GM12878 (cell line): ENCODE measurements around the gene PEX16. TPM values are rescaled to one million over a fixed set of nuclear protein-coding genes. Genes with fewer than 3 reads are reported as not detected.

Experiments used
- ATAC-seq: fragments of 200-7000 bp; cut with Tn5 transposase; 3 replicates; pipeline ENCODE4 v1.9.1; 2020; ENCODE audit warnings: mild to moderate bottlenecking, moderate library complexity
- BruUV-seq: library from RNA; stranded (reverse); fragments of 400-500 nt; replicated peaks from 2 replicates; lab custom pipeline; 2021; lab: Mats Ljungman, UMichigan
- CTCF ChIA-PET: fragments of 300-600 bp; sonication (Branson Sonifier 250); formaldehyde crosslinking; extraction: SDS; loops from one replicate; lab custom pipeline; 2021; ENCODE audit warnings: inconsistent platforms; lab: Yijun Ruan, JAX
- POLR2A ChIA-PET: fragments of 350-600 bp; formaldehyde crosslinking; extraction: SDS; loops from one replicate; lab custom pipeline; 2021; ENCODE audit warnings: inconsistent platforms; lab: Charles Lee
- RAD21 ChIA-PET: fragments of 300-600 bp; sonication (Branson Sonifier 250); formaldehyde crosslinking; loops from one replicate; lab custom pipeline; 2023; ENCODE audit warnings: antibody characterized with exemption; ENCODE audit not compliant: unreplicated experiment; lab: Charles Lee
- SMC1A ChIA-PET: fragments of 300-600 bp; sonication (Branson Sonifier 250); formaldehyde crosslinking; loops from one replicate; lab custom pipeline; 2023; ENCODE audit not compliant: unreplicated experiment, uncharacterized antibody; lab: Charles Lee
- DNase-seq: peaks from one replicate; pipeline ENCODE4 v3.0.0-alpha.2; 2011; ENCODE audit warnings: low read depth, low spot score
- FAIRE-seq: peaks from 3 replicates; lab custom pipeline; 2011; peaks lifted over from hg19 to GRCh38; lab: Jason Lieb, UNC
- H2AFZ ChIP-seq: 2 replicates; pipeline ENCODE4 v1.6.0; 2011; ENCODE audit warnings: low read depth, low read length, control low read depth; ENCODE audit not compliant: control insufficient read depth
- H3K27ac ChIP-seq: 2 replicates; pipeline ENCODE4 v1.5.1; 2011; ENCODE audit warnings: control low read depth; ENCODE audit not compliant: control insufficient read depth, insufficient read depth
- H3K27me3 ChIP-seq, 2 experiments: replicated peaks in 1 of 2; 2 replicates each; pipeline versions ENCODE4 v1.6.0 to v1.6.1; 2011; ENCODE audit warnings: low read length in 1 of 2; ENCODE audit not compliant: control insufficient read depth in 2 of 2, insufficient read depth in 2 of 2
- H3K36me3 ChIP-seq, 2 experiments: 2 replicates each; pipeline ENCODE4 v1.5.1; 2011; ENCODE audit warnings: low read length in 1 of 2; ENCODE audit not compliant: control insufficient read depth in 2 of 2, insufficient read depth in 2 of 2
- H3K4me1 ChIP-seq: 2 replicates; pipeline ENCODE4 v1.6.1; 2011; ENCODE audit warnings: mild to moderate bottlenecking, low read length, moderate library complexity, mixed read lengths; ENCODE audit not compliant: control insufficient read depth, insufficient read depth
- H3K4me2 ChIP-seq: 2 replicates; pipeline ENCODE4 v1.6.0; 2011; ENCODE audit warnings: control low read depth; ENCODE audit not compliant: control insufficient read depth, insufficient read depth
- H3K4me3 ChIP-seq: fragments of 200-600 bp; sonication (generic); 2 replicates; pipeline ENCODE4 v1.5.1; 2016
- H3K79me2 ChIP-seq: 2 replicates; pipeline ENCODE4 v1.6.0; 2011; ENCODE audit warnings: low read length; ENCODE audit not compliant: control insufficient read depth, insufficient read depth
- H3K9ac ChIP-seq: 2 replicates; pipeline ENCODE4 v1.8.0; 2011; ENCODE audit warnings: low read length, control low read depth, mixed read lengths; ENCODE audit not compliant: control insufficient read depth, insufficient read depth
- H3K9me3 ChIP-seq: replicated peaks from 3 replicates; pipeline ENCODE4 v1.5.1; 2011; ENCODE audit warnings: mild to moderate bottlenecking, low read length; ENCODE audit not compliant: control insufficient read depth, insufficient read depth
- H4K20me1 ChIP-seq: 2 replicates; pipeline ENCODE4 v1.6.0; 2011; ENCODE audit not compliant: control insufficient read depth, insufficient read depth
- GABPA ChIP-seq: IDR thresholded peaks from 2 replicates; pipeline ENCODE4 v1.6.1; 2014; ENCODE audit warnings: antibody characterized with exemption, low read depth, mild to moderate bottlenecking, inconsistent platforms
- LARP7 ChIP-seq: fragments of 450-650 bp; IDR thresholded peaks from 2 replicates; pipeline ENCODE4 v1.6.1; 2017; ENCODE audit warnings: mild to moderate bottlenecking
- NFYB ChIP-seq: IDR thresholded peaks from 2 replicates; pipeline ENCODE4 v1.6.1; 2011; ENCODE audit warnings: low read depth, mild to moderate bottlenecking, low read length, improper control_type of control experiment, moderate library complexity; ENCODE audit not compliant: insufficient read depth
- NR2C2 ChIP-seq: IDR thresholded peaks from 2 replicates; pipeline ENCODE4 v1.6.1; 2011; ENCODE audit warnings: borderline replicate concordance, low read depth; ENCODE audit not compliant: control insufficient read depth, insufficient read length
- NR2F1 ChIP-seq: fragments of 450-650 bp; conservative IDR thresholded peaks from 2 replicates; pipeline ENCODE4 v1.6.1; 2017; ENCODE audit warnings: mild to moderate bottlenecking
- SUPT20H ChIP-seq: IDR thresholded peaks from 2 replicates; pipeline ENCODE4 v1.6.1; 2011; ENCODE audit warnings: low read depth, mild to moderate bottlenecking, low read length, moderate library complexity, borderline replicate concordance; ENCODE audit not compliant: control insufficient read depth
- SUZ12 ChIP-seq: fragments of 200-600 bp; sonication (generic); IDR thresholded peaks from one replicate; pipeline ENCODE4 v1.6.1; 2018; ENCODE audit warnings: antibody characterized with exemption, mild to moderate bottlenecking; ENCODE audit not compliant: unreplicated experiment
- TAF1 ChIP-seq: IDR thresholded peaks from 2 replicates; pipeline ENCODE4 v1.6.1; 2011; ENCODE audit warnings: mild to moderate bottlenecking, low read depth, low read length, borderline replicate concordance
- TCF12 ChIP-seq: IDR thresholded peaks from 2 replicates; pipeline ENCODE4 v1.6.1; 2011; ENCODE audit warnings: low read depth, mild to moderate bottlenecking, low read length
- TCF7 ChIP-seq: IDR thresholded peaks from 2 replicates; pipeline ENCODE4 v1.6.1; 2014; ENCODE audit warnings: antibody characterized with exemption, borderline replicate concordance
- WGBS: methylation state at CpG from one replicate; pipeline ENCODE4 v1.1.6; 2016; ENCODE audit warnings: low lambda C conversion rate; ENCODE audit not compliant: insufficient replicate concordance, insufficient coverage; ENCODE audit errors: missing lambda C conversion rate; 5-methylcytosine and 5-hydroxymethylcytosine counted together
- in situ Hi-C: fragments of 300-500 bp; cut with MboI; formaldehyde crosslinking; loops from 9 replicates; pipeline ENCODE4 v1.14.3; 2018; ENCODE audit warnings: mixed read lengths
- intact Hi-C: fragments of 100-400 bp; cut with micrococcal nuclease; formaldehyde crosslinking; loops from one replicate; pipeline ENCODE4 v1.14.2; 2022; ENCODE audit not compliant: unreplicated experiment
- polyA plus RNA-seq, 11 experiments: library from polyadenylated mRNA; depleted of rRNA in 4 of 11; unstranded in 6 of 11; stranded (reverse) in 5 of 11; fragments of >200 nt; fragmentation: Nextera tagmentation in 4 of 11; fragmentation: Illumina TruSeq in 1 of 11; extraction: Ambion mirVana in 4 of 11; extraction: Trizol in 1 of 11; gene quantifications; 1 replicate in 1 of 11; 2 replicates in 10 of 11; pipeline versions ENCODE4 v1.2.1 to v1.2.3, GENCODE V29; 2011 to 2016; ENCODE audit warnings: inconsistent platforms in 2 of 11, missing spikeins in 2 of 11, low read depth in 1 of 11
- total RNA-seq, 4 experiments: library from RNA; depleted of rRNA in 3 of 4; stranded (reverse); fragments of >200 nt in 3 of 4; fragmentation: Illumina TruSeq in 1 of 4; extraction: Trizol in 1 of 4; gene quantifications; 2 replicates each; pipeline versions ENCODE4 v1.2.1 to v1.2.3, GENCODE V29; 2013 to 2021
- TF ChIP-seq, protein P1 (sequence below): fragments of 450-650 bp; IDR thresholded peaks from 2 replicates; pipeline ENCODE4 v1.6.1; 2017; ENCODE audit warnings: low read depth, mild to moderate bottlenecking, moderate library complexity
- TF ChIP-seq, protein P2 (sequence below): fragments of 450-650 bp; IDR thresholded peaks from 2 replicates; pipeline ENCODE4 v1.6.1; 2017; ENCODE audit warnings: mild to moderate bottlenecking, moderate library complexity
- TF ChIP-seq, protein P3 (sequence below): IDR thresholded peaks from 2 replicates; pipeline ENCODE4 v1.6.1; 2012; ENCODE audit warnings: low read depth, low read length, improper control_type of control experiment
- TF ChIP-seq, protein P4 (sequence below): IDR thresholded peaks from 2 replicates; pipeline ENCODE4 v1.6.1; 2012; ENCODE audit warnings: low read depth, low read length, improper control_type of control experiment

Gene PEX16
- total and polyA plus RNA-seq, 10 of the 15 experiments (the other 5 are each of a cell fraction or from before 2014, with no cell fraction given): 1.4 to 53.5 (median 27.6) TPM

DNA sequence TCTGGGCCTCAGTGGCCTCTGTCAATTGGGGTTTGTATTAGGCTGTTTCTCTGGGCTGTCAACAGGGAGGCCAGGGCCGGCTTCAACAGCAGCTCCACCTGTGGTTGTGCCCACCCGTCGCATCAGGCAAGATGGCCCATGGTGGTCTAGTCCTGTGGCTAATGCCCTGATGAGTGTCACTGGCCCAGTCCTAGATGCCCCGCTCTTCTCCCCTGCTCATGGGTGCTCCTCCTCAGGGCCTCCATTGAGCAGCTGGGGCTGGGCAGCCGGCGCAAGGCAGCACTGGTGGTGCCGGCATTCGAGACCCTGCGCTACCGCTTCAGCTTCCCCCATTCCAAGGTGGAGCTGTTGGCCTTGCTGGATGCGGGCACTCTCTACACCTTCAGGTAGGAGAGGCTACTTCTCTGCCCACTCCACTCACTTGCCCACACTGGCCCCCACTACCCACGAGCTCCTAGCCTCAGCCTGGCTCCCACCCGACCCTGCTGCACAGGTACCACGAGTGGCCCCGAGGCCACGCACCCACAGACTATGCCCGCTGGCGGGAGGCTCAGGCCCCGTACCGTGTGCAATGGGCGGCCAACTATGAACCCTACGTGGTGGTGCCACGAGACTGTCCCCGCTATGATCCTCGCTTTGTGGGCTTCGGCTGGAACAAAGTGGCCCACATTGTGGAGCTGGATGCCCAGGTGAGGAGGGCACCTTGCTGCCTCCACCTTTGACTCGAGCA lies 10.2 kb upstream of the PEX16 start (continued):
- TF ChIP-seq TCF7 (no peak), SUZ12 (no peak), SUPT20H (no peak)
- TF ChIP-seq, protein P1, sequence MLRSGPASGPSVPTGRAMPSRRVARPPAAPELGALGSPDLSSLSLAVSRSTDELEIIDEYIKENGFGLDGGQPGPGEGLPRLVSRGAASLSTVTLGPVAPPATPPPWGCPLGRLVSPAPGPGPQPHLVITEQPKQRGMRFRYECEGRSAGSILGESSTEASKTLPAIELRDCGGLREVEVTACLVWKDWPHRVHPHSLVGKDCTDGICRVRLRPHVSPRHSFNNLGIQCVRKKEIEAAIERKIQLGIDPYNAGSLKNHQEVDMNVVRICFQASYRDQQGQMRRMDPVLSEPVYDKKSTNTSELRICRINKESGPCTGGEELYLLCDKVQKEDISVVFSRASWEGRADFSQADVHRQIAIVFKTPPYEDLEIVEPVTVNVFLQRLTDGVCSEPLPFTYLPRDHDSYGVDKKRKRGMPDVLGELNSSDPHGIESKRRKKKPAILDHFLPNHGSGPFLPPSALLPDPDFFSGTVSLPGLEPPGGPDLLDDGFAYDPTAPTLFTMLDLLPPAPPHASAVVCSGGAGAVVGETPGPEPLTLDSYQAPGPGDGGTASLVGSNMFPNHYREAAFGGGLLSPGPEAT: no peak

DNA sequence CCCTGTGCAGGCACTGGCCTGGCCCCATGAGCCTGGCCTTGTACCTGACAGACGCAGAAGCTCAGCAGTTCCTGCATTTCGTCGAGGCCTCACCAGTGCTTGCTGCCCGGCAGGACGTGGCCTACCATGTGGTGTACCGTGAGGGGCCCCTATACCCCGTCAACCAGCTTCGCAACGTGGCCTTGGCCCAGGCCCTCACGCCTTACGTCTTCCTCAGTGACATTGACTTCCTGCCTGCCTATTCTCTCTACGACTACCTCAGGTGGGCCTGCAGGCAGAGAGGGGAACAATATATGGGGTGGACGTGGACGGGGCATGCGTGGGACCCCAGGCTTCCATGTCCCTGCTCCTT lies 9.6 kb upstream of the PEX16 start:
- Histone ChIP-seq H3K4me3 (no peak overlapping the region), H3K27me3 (peaks cover 4 to 14% of the 10 kb centered on the region in 2 experiments; a peak in 3 of 4 replicates), H3K4me1 (peaks cover 26% of the 10 kb centered on the region), H3K9ac (no peak overlapping the region), H3K79me2 (no peaks in the 10 kb centered on the region), H3K36me3 (peaks cover 3 to 4% of the 10 kb centered on the region in 2 experiments; a peak in 1 of 4 replicates), H3K4me2 (no peak overlapping the region), H2AFZ (no peak overlapping the region), H3K27ac (no peak overlapping the region), H3K9me3 (no peaks in the 10 kb centered on the region; the same call in 2 of the 3 replicates), H4K20me1 (peaks cover 6% of the 10 kb centered on the region)
- DNase-seq: no peak
- 65% methylated on average over 15 of the region's 15 CpGs for WGBS
- no TSS peak for BruUV-seq
- POLR2A ChIA-PET: interaction anchor here (0.8 to 1.5 kb wide), 2 partner anchors 9 to 11 kb away, joined by 3 to 6 read pairs; partner anchors contain the start of gene PEX16
- in situ Hi-C loops (no loop called here), intact Hi-C loops (no loop called here)
- SMC1A ChIA-PET: no interaction called here
- no peak for FAIRE-seq
- RAD21 ChIA-PET: no interaction called here
- no peak for ATAC-seq
- CTCF ChIA-PET: interaction anchor here (1.4 to 1.5 kb wide), 2 partner anchors 38 to 84 kb away, joined by 3 to 7 read pairs; no protein-coding TSS in a partner anchor
- TF ChIP-seq, protein P2, sequence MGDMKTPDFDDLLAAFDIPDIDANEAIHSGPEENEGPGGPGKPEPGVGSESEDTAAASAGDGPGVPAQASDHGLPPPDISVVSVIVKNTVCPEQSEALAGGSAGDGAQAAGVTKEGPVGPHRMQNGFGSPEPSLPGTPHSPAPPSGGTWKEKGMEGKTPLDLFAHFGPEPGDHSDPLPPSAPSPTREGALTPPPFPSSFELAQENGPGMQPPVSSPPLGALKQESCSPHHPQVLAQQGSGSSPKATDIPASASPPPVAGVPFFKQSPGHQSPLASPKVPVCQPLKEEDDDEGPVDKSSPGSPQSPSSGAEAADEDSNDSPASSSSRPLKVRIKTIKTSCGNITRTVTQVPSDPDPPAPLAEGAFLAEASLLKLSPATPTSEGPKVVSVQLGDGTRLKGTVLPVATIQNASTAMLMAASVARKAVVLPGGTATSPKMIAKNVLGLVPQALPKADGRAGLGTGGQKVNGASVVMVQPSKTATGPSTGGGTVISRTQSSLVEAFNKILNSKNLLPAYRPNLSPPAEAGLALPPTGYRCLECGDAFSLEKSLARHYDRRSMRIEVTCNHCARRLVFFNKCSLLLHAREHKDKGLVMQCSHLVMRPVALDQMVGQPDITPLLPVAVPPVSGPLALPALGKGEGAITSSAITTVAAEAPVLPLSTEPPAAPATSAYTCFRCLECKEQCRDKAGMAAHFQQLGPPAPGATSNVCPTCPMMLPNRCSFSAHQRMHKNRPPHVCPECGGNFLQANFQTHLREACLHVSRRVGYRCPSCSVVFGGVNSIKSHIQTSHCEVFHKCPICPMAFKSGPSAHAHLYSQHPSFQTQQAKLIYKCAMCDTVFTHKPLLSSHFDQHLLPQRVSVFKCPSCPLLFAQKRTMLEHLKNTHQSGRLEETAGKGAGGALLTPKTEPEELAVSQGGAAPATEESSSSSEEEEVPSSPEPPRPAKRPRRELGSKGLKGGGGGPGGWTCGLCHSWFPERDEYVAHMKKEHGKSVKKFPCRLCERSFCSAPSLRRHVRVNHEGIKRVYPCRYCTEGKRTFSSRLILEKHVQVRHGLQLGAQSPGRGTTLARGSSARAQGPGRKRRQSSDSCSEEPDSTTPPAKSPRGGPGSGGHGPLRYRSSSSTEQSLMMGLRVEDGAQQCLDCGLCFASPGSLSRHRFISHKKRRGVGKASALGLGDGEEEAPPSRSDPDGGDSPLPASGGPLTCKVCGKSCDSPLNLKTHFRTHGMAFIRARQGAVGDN: no peak
- no peak for TF ChIP-seq NFYB
- no peak for TF ChIP-seq TCF12
- no peak for TF ChIP-seq TAF1
- no peak for TF ChIP-seq LARP7
- TF ChIP-seq, protein P3, sequence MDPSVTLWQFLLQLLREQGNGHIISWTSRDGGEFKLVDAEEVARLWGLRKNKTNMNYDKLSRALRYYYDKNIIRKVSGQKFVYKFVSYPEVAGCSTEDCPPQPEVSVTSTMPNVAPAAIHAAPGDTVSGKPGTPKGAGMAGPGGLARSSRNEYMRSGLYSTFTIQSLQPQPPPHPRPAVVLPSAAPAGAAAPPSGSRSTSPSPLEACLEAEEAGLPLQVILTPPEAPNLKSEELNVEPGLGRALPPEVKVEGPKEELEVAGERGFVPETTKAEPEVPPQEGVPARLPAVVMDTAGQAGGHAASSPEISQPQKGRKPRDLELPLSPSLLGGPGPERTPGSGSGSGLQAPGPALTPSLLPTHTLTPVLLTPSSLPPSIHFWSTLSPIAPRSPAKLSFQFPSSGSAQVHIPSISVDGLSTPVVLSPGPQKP: no peak
- TF ChIP-seq, protein P4, sequence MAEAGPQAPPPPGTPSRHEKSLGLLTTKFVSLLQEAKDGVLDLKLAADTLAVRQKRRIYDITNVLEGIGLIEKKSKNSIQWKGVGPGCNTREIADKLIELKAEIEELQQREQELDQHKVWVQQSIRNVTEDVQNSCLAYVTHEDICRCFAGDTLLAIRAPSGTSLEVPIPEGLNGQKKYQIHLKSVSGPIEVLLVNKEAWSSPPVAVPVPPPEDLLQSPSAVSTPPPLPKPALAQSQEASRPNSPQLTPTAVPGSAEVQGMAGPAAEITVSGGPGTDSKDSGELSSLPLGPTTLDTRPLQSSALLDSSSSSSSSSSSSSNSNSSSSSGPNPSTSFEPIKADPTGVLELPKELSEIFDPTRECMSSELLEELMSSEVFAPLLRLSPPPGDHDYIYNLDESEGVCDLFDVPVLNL: no peak
- no peak for TF ChIP-seq NR2F1
- TF ChIP-seq GABPA: no peak
- TF ChIP-seq NR2C2: no peak
